GM12873 (cell line): ENCODE results near the gene PFKM.

Experiments
- TF ChIP-seq, protein P1 (sequence below): IDR thresholded peaks from 2 replicates; pipeline ENCODE4 v1.5.1; 2012; ENCODE audit warnings: low read depth, mild to moderate bottlenecking, moderate library complexity, low read length, control low read depth; ENCODE audit not compliant: insufficient read depth; ENCODE audit errors: missing control alignments

The PFKM gene

DNA sequence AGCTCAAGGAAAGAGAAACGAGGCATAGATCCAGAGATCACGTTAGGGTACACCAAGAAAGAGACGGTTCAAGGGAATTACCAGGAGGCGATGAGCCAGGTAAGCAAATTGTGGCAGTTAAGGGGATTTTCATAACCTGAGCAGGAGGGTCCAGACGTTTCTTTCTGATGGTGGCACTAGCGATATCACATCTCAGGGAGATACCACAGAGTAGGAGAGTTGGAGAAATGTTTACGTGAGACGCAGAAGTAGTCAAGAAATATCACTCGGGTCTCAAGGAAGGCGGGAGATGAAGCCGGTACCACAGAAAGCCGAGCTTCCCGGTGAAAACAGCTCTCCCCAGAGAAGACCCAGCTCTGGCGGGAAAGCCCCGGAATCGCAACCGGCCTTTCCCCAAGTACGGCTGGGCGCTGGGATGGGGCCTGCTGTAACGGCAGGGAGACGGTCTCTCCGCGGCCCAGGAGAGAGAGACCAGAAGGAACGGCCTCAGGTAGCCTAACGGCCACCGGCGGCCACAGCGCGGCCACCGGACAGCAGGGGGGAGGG, 13.8 kb upstream of the PFKM start:
- TF ChIP-seq, protein P1, sequence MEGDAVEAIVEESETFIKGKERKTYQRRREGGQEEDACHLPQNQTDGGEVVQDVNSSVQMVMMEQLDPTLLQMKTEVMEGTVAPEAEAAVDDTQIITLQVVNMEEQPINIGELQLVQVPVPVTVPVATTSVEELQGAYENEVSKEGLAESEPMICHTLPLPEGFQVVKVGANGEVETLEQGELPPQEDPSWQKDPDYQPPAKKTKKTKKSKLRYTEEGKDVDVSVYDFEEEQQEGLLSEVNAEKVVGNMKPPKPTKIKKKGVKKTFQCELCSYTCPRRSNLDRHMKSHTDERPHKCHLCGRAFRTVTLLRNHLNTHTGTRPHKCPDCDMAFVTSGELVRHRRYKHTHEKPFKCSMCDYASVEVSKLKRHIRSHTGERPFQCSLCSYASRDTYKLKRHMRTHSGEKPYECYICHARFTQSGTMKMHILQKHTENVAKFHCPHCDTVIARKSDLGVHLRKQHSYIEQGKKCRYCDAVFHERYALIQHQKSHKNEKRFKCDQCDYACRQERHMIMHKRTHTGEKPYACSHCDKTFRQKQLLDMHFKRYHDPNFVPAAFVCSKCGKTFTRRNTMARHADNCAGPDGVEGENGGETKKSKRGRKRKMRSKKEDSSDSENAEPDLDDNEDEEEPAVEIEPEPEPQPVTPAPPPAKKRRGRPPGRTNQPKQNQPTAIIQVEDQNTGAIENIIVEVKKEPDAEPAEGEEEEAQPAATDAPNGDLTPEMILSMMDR: no peak

DNA sequence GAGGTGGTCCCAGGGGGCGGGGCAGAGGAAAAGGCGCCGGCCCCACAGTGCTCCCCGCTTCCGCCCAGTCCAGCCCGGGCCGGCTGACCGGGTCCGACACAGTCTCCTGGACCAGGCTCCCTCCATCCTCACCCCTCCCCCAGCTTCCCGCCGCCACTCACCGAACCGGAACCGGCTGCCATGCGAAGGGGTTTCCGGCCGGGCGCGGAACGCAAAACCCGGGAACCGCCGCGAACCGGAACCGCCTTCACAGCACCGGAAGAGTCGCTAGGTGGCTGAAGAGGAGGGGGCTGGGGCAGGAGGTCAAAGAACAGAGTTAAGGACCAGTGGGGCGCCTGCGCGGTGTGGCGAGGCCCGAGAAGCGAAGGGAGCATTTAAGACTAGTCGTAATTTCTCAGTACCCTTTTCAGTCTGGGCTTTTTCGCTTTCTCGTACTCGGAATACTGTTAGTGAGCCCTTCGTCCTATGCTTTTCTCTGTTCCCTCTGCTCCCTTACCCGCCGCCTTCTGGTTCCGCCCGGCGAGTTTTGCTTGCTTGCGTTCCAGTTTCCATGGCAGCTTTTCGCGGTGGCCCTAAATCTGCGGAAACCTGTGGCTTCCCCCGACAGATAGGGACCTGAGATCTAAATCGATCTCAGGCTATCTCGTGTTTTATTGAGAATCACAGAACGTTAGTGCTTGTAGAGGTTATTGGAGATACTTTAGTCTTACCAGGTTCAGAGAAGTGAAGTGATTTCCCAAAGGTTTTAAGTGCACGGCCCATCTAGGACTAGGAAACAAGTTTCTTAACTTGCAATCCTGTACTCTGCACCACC, 13.1 kb upstream of the PFKM start, which contains the start of gene SENP1:
SENP1 (minus strand) TSS at position 213 of the 814 bp plus-strand sequence. CDS start 4,607 bp downstream, outside the sequence.
- TF ChIP-seq, protein P1: no peak

DNA sequence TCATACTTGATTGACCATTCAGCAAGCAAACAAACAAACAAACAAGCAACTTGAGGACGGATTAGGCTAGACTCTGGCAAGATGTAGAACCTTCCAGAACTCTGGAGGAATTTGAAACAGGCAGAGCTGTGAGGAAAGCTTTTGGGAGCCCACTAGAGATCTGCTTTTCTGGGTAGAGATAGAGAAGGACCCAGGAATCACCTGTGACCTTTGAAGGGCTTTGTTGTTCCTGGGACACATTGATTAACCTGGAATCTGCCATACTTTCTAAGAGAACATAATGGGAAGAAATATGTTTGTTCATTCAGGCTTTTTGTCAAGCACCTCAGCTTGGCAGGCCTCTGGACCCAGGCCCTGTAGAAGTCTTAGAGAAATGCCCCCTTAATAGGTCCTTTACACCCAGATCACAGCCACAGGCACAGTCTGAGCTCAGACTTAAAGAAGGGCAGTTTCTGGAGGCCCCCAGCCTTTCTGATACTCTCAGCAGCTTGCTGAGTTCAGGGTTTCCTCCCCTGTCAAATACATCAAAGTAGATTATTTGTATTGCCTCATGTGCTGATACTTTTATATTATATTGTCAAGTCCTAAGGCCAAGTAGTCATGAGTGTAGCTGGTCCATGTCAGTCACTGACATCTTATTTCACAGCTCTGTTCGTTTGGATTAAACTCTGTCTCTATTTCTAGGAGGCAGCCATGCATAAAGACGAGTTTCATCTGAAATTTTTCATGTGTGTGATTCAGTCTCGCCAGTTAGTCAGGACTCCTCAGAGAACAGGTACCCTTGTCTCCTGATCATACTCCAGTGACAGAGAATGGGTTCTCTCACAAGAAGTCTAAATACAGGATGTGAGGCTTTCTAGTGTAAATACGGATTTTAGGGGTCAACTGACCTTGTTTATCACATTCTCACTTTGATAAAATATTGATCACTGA, 12.2 kb upstream of the PFKM start:
- TF ChIP-seq, protein P1: no peak

DNA sequence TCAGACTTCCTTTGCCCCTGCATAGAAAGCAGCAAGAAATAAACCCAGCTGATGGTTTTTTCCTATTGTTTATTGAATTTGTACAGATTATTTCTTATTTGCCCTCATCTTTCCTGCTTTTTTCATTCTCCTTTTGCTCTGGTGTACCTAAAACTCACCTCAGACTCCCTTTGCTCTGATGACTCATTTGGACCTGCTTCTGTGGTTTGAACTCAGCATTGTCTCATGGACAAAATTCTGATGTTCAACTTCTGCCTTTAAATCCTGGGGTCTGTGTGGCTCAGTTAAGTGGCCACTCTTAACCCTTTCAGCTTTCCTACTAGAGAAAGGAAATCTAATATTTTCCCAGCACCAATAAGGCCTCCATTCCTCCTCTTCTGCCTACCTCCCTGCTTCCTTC, 9.7 kb upstream of the PFKM start:
- TF ChIP-seq, protein P1: no peak

DNA sequence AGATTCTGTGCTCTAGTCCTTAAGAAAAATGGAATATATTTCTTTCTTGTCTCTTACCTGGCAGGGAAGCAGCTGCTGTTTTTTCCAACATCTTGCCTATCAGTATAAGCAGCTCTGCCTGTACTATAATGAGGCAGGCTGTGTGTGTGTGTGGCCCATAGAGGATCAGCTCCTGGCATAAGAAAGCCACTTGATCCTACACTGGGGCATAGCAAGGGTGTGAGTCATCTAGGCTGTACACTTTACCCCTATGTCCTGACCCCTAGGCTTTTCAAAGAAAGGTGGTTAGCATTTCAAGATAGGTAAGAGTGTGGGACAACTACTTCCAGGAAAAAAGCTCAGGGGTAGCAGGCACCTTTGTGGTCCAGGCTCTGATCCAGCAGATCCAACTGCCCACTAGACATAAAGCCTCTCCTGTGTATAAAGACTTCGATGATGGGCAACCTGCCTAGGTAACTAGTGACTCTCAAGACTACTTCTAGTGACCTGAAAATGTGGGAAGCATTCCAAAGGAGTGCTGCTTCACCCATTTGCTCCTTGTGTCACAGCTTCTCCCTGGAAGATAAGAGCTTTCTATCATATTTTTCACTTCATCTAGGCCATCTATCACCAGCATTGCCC, 8.4 kb upstream of the PFKM start:
- TF ChIP-seq, protein P1: no peak

DNA sequence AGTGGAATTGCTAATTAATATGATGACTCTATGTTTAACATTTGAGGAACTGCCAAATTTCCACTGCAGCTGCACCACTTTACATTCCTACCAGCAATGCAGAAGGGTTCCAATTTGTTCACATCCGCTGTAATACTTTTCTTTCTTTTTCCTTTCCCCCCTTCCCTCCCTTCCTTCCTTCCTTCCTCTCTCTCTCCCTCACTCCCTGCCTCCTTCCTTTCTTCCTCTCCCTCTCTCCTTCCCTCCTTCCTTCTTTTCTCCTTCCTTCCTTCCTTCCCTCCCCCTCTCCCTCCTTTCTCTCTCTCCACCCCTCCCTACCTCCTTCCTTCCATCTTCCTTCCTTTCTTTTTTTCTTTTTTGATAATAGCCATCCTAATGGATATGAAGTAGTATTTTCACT, 3.2 kb upstream of the PFKM start:
- TF ChIP-seq, protein P1: no peak
